Mesenchymal stem cell (in vitro differentiated cells and primary cell): Measurements from ENCODE around the gene CFAP69.

Source experiments
- DNase-seq: peaks from one replicate; pipeline ENCODE4 v3.0.0-alpha.2; 2013
- H2AFZ ChIP-seq: one replicate; pipeline ENCODE4 v1.6.1; 2013; ENCODE audit warnings: low read depth, mild to moderate bottlenecking, control low read depth, inconsistent platforms, low read length, moderate library complexity
- H2AK5ac ChIP-seq: 2 replicates; pipeline ENCODE4 v1.6.1; 2013; ENCODE audit warnings: low read length, moderate library complexity, mild to moderate bottlenecking, inconsistent platforms; ENCODE audit not compliant: severe bottlenecking
- H2BK120ac ChIP-seq: one replicate; pipeline ENCODE4 v1.6.1; 2013; ENCODE audit warnings: low read depth, mild to moderate bottlenecking, inconsistent platforms, low read length, moderate library complexity
- H2BK12ac ChIP-seq, 2 experiments: one replicate each; pipeline ENCODE4 v1.6.1; 2013; ENCODE audit warnings: inconsistent platforms in 2 of 2, low read length in 2 of 2, mild to moderate bottlenecking in 2 of 2, moderate library complexity in 2 of 2, control low read depth in 1 of 2
- H2BK15ac ChIP-seq: one replicate; pipeline ENCODE4 v1.6.1; 2013; ENCODE audit warnings: mild to moderate bottlenecking, low read depth, inconsistent platforms; ENCODE audit not compliant: poor library complexity, severe bottlenecking
- H2BK5ac ChIP-seq: 2 replicates; pipeline ENCODE4 v1.6.1; 2013; ENCODE audit warnings: low read depth, mild to moderate bottlenecking, low read length, control low read depth, inconsistent platforms; ENCODE audit not compliant: poor library complexity, severe bottlenecking
- H3K14ac ChIP-seq, 2 experiments: one replicate each; pipeline ENCODE4 v1.6.1; 2013; ENCODE audit warnings: inconsistent platforms in 2 of 2, low read length in 2 of 2, control low read depth in 1 of 2, mild to moderate bottlenecking in 1 of 2, moderate library complexity in 1 of 2
- H3K18ac ChIP-seq, 2 experiments: one replicate each; pipeline ENCODE4 v1.6.1; 2013; ENCODE audit warnings: inconsistent platforms in 2 of 2, low read length in 2 of 2, control low read depth in 1 of 2, low read depth in 1 of 2, mild to moderate bottlenecking in 1 of 2
- H3K23ac ChIP-seq, 2 experiments: one replicate each; pipeline ENCODE4 v1.6.1; 2013; ENCODE audit warnings: inconsistent platforms in 2 of 2, low read length in 2 of 2, mild to moderate bottlenecking in 2 of 2, moderate library complexity in 2 of 2, control low read depth in 1 of 2
- H3K27ac ChIP-seq: 2 replicates; pipeline ENCODE4 v1.5.1; 2013; ENCODE audit warnings: mild to moderate bottlenecking, moderate library complexity, low read length, control low read depth, inconsistent platforms; ENCODE audit not compliant: poor library complexity, severe bottlenecking
- H3K27me3 ChIP-seq, 2 experiments: 2 replicates each; pipeline versions ENCODE4 v1.6.1 to v1.7.0; 2013; ENCODE audit warnings: low read length in 2 of 2, mild to moderate bottlenecking in 2 of 2, moderate library complexity in 2 of 2, control low read depth in 1 of 2, inconsistent platforms in 1 of 2; ENCODE audit not compliant: control insufficient read depth in 1 of 2, insufficient read depth in 1 of 2
- H3K36me3 ChIP-seq, 2 experiments: 2 replicates each; pipeline versions ENCODE4 v1.6.1 to v1.7.0; 2013; ENCODE audit warnings: low read length in 2 of 2, control low read depth in 1 of 2, inconsistent platforms in 1 of 2, low read depth in 1 of 2, mild to moderate bottlenecking in 1 of 2; ENCODE audit not compliant: insufficient read depth in 2 of 2, control insufficient read depth in 1 of 2
- H3K4ac ChIP-seq, 2 experiments: one replicate each; pipeline ENCODE4 v1.6.1; 2013; ENCODE audit warnings: inconsistent platforms in 2 of 2, low read length in 2 of 2, mild to moderate bottlenecking in 2 of 2, moderate library complexity in 2 of 2, control low read depth in 1 of 2, low read depth in 1 of 2
- H3K4me1 ChIP-seq: 2 replicates; pipeline ENCODE4 v1.6.1; 2013; ENCODE audit warnings: low read depth, low read length, control low read depth; ENCODE audit not compliant: control insufficient read depth, insufficient read depth
- H3K4me2 ChIP-seq: 2 replicates; pipeline ENCODE4 v1.6.1; 2013; ENCODE audit warnings: low read length, mild to moderate bottlenecking, inconsistent platforms; ENCODE audit not compliant: poor library complexity, severe bottlenecking
- H3K4me3 ChIP-seq, 2 experiments: 2 replicates each; pipeline versions ENCODE4 v1.5.1 to v1.7.0; 2013; ENCODE audit warnings: low read length in 2 of 2, mild to moderate bottlenecking in 2 of 2, control low read depth in 1 of 2, low read depth in 1 of 2; ENCODE audit not compliant: insufficient read depth in 1 of 2
- H3K79me1 ChIP-seq: replicated peaks from 2 replicates; pipeline ENCODE4 v1.6.1; 2013; ENCODE audit warnings: mild to moderate bottlenecking, control low read depth, low read length, inconsistent platforms; ENCODE audit not compliant: poor library complexity, severe bottlenecking
- H3K9ac ChIP-seq: 2 replicates; pipeline ENCODE4 v1.7.0; 2013; ENCODE audit warnings: mild to moderate bottlenecking, low read length, moderate library complexity
- H3K9me3 ChIP-seq: 2 replicates; pipeline ENCODE4 v1.7.0; 2013; ENCODE audit warnings: mild to moderate bottlenecking, low read length; ENCODE audit not compliant: control insufficient read depth
- H4K8ac ChIP-seq: one replicate; pipeline ENCODE4 v1.6.1; 2013; ENCODE audit warnings: inconsistent platforms, mild to moderate bottlenecking, low read length, moderate library complexity
- H4K91ac ChIP-seq: one replicate; pipeline ENCODE4 v1.6.1; 2013; ENCODE audit warnings: mild to moderate bottlenecking, low read length, inconsistent platforms
- WGBS: methylation state at CpG from one replicate; pipeline ENCODE4 v1.1.7; 2013; ENCODE audit warnings: mixed read lengths; 5-methylcytosine and 5-hydroxymethylcytosine counted together

The CFAP69 gene

GRCh38 chr7:90222811-90223725 lies 21.9 kb upstream of the CFAP69 start:
- H3K4me1 ChIP-seq: no peaks in the 10 kb centered on the region
- H3K27ac ChIP-seq: no peak overlapping the region
- no peak overlapping the region for H2BK12ac ChIP-seq
- H3K4ac ChIP-seq: no peak overlapping the region
- H3K23ac ChIP-seq: no peak overlapping the region
- H3K4me2 ChIP-seq: no peak overlapping the region
- H3K18ac ChIP-seq: no peak overlapping the region
- H3K9ac ChIP-seq: no peak overlapping the region
- H3K79me1 ChIP-seq: no peaks in the 10 kb centered on the region
- H4K8ac ChIP-seq: no peak overlapping the region
- H2BK5ac ChIP-seq: no peak overlapping the region
- H4K91ac ChIP-seq: no peak overlapping the region
- H3K4me3 ChIP-seq: no peak overlapping the region
- H3K27me3 ChIP-seq: peaks cover 0 to 8% of the 10 kb centered on the region in 2 experiments
- H2BK15ac ChIP-seq: no peak overlapping the region
- no peak overlapping the region for H2AFZ ChIP-seq
- no peak overlapping the region for H2AK5ac ChIP-seq
- H2BK120ac ChIP-seq: no peak overlapping the region
- no peak overlapping the region for H3K14ac ChIP-seq
- DNase-seq: no peak
- 96% methylated on average over 2 of the region's 5 CpGs for WGBS
- H3K9me3 ChIP-seq: no peaks in the 10 kb centered on the region
- H3K36me3 ChIP-seq: peaks cover 0 to 28% of the 10 kb centered on the region in 2 experiments

- Histone ChIP-seq H2AK5ac (no peak overlapping the region), H3K4me2 (no peak overlapping the region), H4K91ac (no peak overlapping the region), H3K4ac (no peak overlapping the region), H2BK5ac (no peak overlapping the region), H3K36me3 (peaks cover 0 to 40% of the 10 kb centered on the region in 2 experiments), H3K4me3 (no peak overlapping the region), H3K79me1 (no peaks in the 10 kb centered on the region), H4K8ac (no peak overlapping the region), H3K27me3 (peaks cover 0 to 8% of the 10 kb centered on the region in 2 experiments), H2AFZ (no peak overlapping the region), H3K23ac (no peak overlapping the region), H2BK12ac (no peak overlapping the region), H2BK120ac (no peak overlapping the region), H2BK15ac (no peak overlapping the region), H3K4me1 (no peaks in the 10 kb centered on the region), H3K9me3 (no peaks in the 10 kb centered on the region), H3K27ac (no peak overlapping the region), H3K14ac (no peak overlapping the region), H3K18ac (no peak overlapping the region), H3K9ac (no peak overlapping the region)
- no peak for DNase-seq
- 33% methylated on average over 3 of the region's 3 CpGs for WGBS
Observed at GRCh38 chr7:90224195-90224594, 20.8 kb upstream of the CFAP69 start.

GRCh38 chr7:90225181-90225580 lies 19.8 kb upstream of the CFAP69 start:
- no peak overlapping the region for H2BK120ac ChIP-seq
- DNase-seq: no peak
- no peak overlapping the region for H3K4me3 ChIP-seq
- H4K91ac ChIP-seq: no peak overlapping the region
- H3K36me3 ChIP-seq: peaks cover 0 to 50% of the 10 kb centered on the region in 2 experiments
- no peak overlapping the region for H3K18ac ChIP-seq
- no peak overlapping the region for H3K23ac ChIP-seq
- H2AK5ac ChIP-seq: no peak overlapping the region
- H3K79me1 ChIP-seq: no peaks in the 10 kb centered on the region
- no peaks in the 10 kb centered on the region for H3K9me3 ChIP-seq
- H3K4me2 ChIP-seq: no peak overlapping the region
- peaks cover 0 to 5% of the 10 kb centered on the region in 2 experiments for H3K27me3 ChIP-seq
- H3K9ac ChIP-seq: no peak overlapping the region
- no peak overlapping the region for H2BK5ac ChIP-seq
- H2BK15ac ChIP-seq: no peak overlapping the region
- no peak overlapping the region for H4K8ac ChIP-seq
- no peak overlapping the region for H3K14ac ChIP-seq
- H2AFZ ChIP-seq: no peak overlapping the region
- H3K4ac ChIP-seq: no peak overlapping the region
- WGBS: 80% methylated on average over 1 of the region's 3 CpGs
- H3K27ac ChIP-seq: no peak overlapping the region
- H2BK12ac ChIP-seq: no peak overlapping the region
- no peaks in the 10 kb centered on the region for H3K4me1 ChIP-seq

- Histone ChIP-seq H3K79me1 (no peaks in the 10 kb centered on the region), H2BK15ac (no peak overlapping the region), H3K9me3 (no peaks in the 10 kb centered on the region), H2BK5ac (no peak overlapping the region), H3K4me1 (no peaks in the 10 kb centered on the region), H2AFZ (no peak overlapping the region), H3K4me3 (no peak overlapping the region), H2BK12ac (no peak overlapping the region), H3K14ac (no peak overlapping the region), H2AK5ac (no peak overlapping the region), H3K18ac (no peak overlapping the region), H4K8ac (no peak overlapping the region), H3K36me3 (peaks cover 0 to 53% of the 10 kb centered on the region in 2 experiments), H3K9ac (no peak overlapping the region), H3K27ac (no peak overlapping the region), H4K91ac (no peak overlapping the region), H3K4ac (no peak overlapping the region), H3K27me3 (peaks cover 0 to 5% of the 10 kb centered on the region in 2 experiments), H3K4me2 (no peak overlapping the region), H2BK120ac (no peak overlapping the region), H3K23ac (no peak overlapping the region)
- WGBS: no CpG with 5 or more reads among the region's 1 CpG
- DNase-seq: no peak
Observed at GRCh38 chr7:90225601-90226000, 19.4 kb upstream of the CFAP69 start.
